ENCODE measurements around the gene HOXD10. TPM values are rescaled to one million over a fixed set of nuclear protein-coding genes. Genes with fewer than 3 reads are reported as not detected.

The HOXD10 gene
- total RNA-seq, 1 experiment from 2014 or later, result 2.2 TPM

GRCh38 chr2:176147800-176148496 is 31.4 kb downstream of the HOXD10 start:
- Histone ChIP-seq H3K4me3 (no peak overlapping the region), H3K9me3 (replicated peaks) (no peaks in the 10 kb centered on the region), H3K27me3 (no peaks in the 10 kb centered on the region), H3K4me1 (no peaks in the 10 kb centered on the region), H3K27ac (no peak overlapping the region), H3K36me3 (no peaks in the 10 kb centered on the region)
- no peak for DNase-seq

GRCh38 chr2:176148751-176149421 is 32.3 kb downstream of the HOXD10 start:
- no peak for DNase-seq
- no peak overlapping the region for H3K27ac ChIP-seq
- no peaks in the 10 kb centered on the region for H3K4me1 ChIP-seq
- H3K27me3 ChIP-seq, result no peaks in the 10 kb centered on the region
- no peaks in the 10 kb centered on the region for H3K36me3 ChIP-seq
- no peaks in the 10 kb centered on the region for H3K9me3 ChIP-seq (replicated peaks)
- H3K4me3 ChIP-seq, result no peak overlapping the region

- no peaks in the 10 kb centered on the region for H3K4me1 ChIP-seq
- no peak for DNase-seq
- H3K9me3 ChIP-seq (replicated peaks), result no peaks in the 10 kb centered on the region
- H3K36me3 ChIP-seq, result no peaks in the 10 kb centered on the region
- no peak overlapping the region for H3K4me3 ChIP-seq
- no peaks in the 10 kb centered on the region for H3K27me3 ChIP-seq
- no peak overlapping the region for H3K27ac ChIP-seq
Measured at GRCh38 chr2:176149481-176149938, 32.9 kb downstream of the HOXD10 start.

GRCh38 chr2:176149939-176150583 is 33.5 kb downstream of the HOXD10 start:
- no peaks in the 10 kb centered on the region for H3K36me3 ChIP-seq
- H3K4me3 ChIP-seq, result no peak overlapping the region
- no peak for DNase-seq
- H3K9me3 ChIP-seq (replicated peaks), result no peaks in the 10 kb centered on the region
- no peaks in the 10 kb centered on the region for H3K4me1 ChIP-seq
- H3K27me3 ChIP-seq, result no peaks in the 10 kb centered on the region
- no peak overlapping the region for H3K27ac ChIP-seq

- Histone ChIP-seq H3K27me3 (no peaks in the 10 kb centered on the region), H3K36me3 (no peaks in the 10 kb centered on the region), H3K4me3 (no peak overlapping the region), H3K4me1 (no peaks in the 10 kb centered on the region), H3K27ac (no peak overlapping the region), H3K9me3 (replicated peaks) (no peaks in the 10 kb centered on the region)
- no peak for DNase-seq
Measured at GRCh38 chr2:176150584-176151441, 34.2 kb downstream of the HOXD10 start.

GRCh38 chr2:176151442-176152287 is 35.1 kb downstream of the HOXD10 start, which contains the start of gene HOXD4:
Gene HOXD4, plus strand, starts transcription at chr2:176151550. Its CDS starts 84 bp downstream, at chr2:176151634.
- H3K4me1 ChIP-seq, result no peaks in the 10 kb centered on the region
- no peaks in the 10 kb centered on the region for H3K36me3 ChIP-seq
- no peaks in the 10 kb centered on the region for H3K27me3 ChIP-seq
- DNase-seq, result no peak
- no peak within 1 kb of the TSS for H3K4me3 ChIP-seq
- H3K27ac ChIP-seq, result no peak within 1 kb of the TSS
- no peaks in the 10 kb centered on the region for H3K9me3 ChIP-seq (replicated peaks)

- no peaks in the 10 kb centered on the region for H3K36me3 ChIP-seq
- no peak for DNase-seq
- no peaks in the 10 kb centered on the region for H3K27me3 ChIP-seq
- no peak overlapping the region for H3K27ac ChIP-seq
- H3K9me3 ChIP-seq (replicated peaks), result no peaks in the 10 kb centered on the region
- no peak overlapping the region for H3K4me3 ChIP-seq
- no peaks in the 10 kb centered on the region for H3K4me1 ChIP-seq
Measured at GRCh38 chr2:176152350-176153181, 36.0 kb downstream of the HOXD10 start.

GRCh38 chr2:176154576-176155252 is 38.1 kb downstream of the HOXD10 start:
- Histone ChIP-seq H3K27ac (no peak overlapping the region), H3K4me3 (no peak overlapping the region), H3K9me3 (replicated peaks) (no peaks in the 10 kb centered on the region), H3K4me1 (no peaks in the 10 kb centered on the region), H3K27me3 (no peaks in the 10 kb centered on the region), H3K36me3 (no peaks in the 10 kb centered on the region)
- no peak for DNase-seq

- no peaks in the 10 kb centered on the region for H3K36me3 ChIP-seq
- H3K9me3 ChIP-seq (replicated peaks), result no peaks in the 10 kb centered on the region
- H3K27me3 ChIP-seq, result no peaks in the 10 kb centered on the region
Measured at GRCh38 chr2:176155356-176156044, 38.9 kb downstream of the HOXD10 start.

GRCh38 chr2:176156301-176156806 is 39.8 kb downstream of the HOXD10 start:
- no peak for DNase-seq
- no peaks in the 10 kb centered on the region for H3K4me1 ChIP-seq
- H3K4me3 ChIP-seq, result no peak overlapping the region
- H3K9me3 ChIP-seq (replicated peaks), result no peaks in the 10 kb centered on the region
- no peaks in the 10 kb centered on the region for H3K27me3 ChIP-seq
- H3K27ac ChIP-seq, result no peak overlapping the region
- H3K36me3 ChIP-seq, result no peaks in the 10 kb centered on the region

More at GRCh38 chr2:176155356-176156044, 38.9 kb downstream of the HOXD10 start:
- no peak for DNase-seq
- Histone ChIP-seq H3K27ac (no peak overlapping the region), H3K4me1 (no peaks in the 10 kb centered on the region), H3K4me3 (no peak overlapping the region)

GRCh38 chr2:176156807-176157498 is 40.4 kb downstream of the HOXD10 start, which contains the start of gene HOXD3:
Gene HOXD3, plus strand, starts transcription at chr2:176157307. Its CDS starts 11,808 bp downstream, at chr2:176169115.
- Histone ChIP-seq H3K27ac (no peak within 1 kb of the TSS), H3K4me3 (no peak within 1 kb of the TSS), H3K27me3 (no peaks in the 10 kb centered on the region), H3K9me3 (replicated peaks) (no peaks in the 10 kb centered on the region), H3K4me1 (no peaks in the 10 kb centered on the region), H3K36me3 (no peaks in the 10 kb centered on the region)
- no peak for DNase-seq

Measured in SJCRH30 (cell line).